GM18499 (cell line): ENCODE measurements around the gene BARX2.

Source experiments
- ATAC-seq: cut with Tn5 transposase; IDR thresholded peaks from one replicate; pipeline ENCODE4 v1.9.1; 2021; ENCODE audit warnings: moderate number of reproducible peaks; ENCODE audit not compliant: insufficient read depth, unreplicated experiment

Gene BARX2

GRCh38 chr11:129395883-129396282, 20.2 kb downstream of the BARX2 start:
- no peak for ATAC-seq

- ATAC-seq: no peak
Measured at GRCh38 chr11:129396454-129396853, 20.8 kb downstream of the BARX2 start.

DNA sequence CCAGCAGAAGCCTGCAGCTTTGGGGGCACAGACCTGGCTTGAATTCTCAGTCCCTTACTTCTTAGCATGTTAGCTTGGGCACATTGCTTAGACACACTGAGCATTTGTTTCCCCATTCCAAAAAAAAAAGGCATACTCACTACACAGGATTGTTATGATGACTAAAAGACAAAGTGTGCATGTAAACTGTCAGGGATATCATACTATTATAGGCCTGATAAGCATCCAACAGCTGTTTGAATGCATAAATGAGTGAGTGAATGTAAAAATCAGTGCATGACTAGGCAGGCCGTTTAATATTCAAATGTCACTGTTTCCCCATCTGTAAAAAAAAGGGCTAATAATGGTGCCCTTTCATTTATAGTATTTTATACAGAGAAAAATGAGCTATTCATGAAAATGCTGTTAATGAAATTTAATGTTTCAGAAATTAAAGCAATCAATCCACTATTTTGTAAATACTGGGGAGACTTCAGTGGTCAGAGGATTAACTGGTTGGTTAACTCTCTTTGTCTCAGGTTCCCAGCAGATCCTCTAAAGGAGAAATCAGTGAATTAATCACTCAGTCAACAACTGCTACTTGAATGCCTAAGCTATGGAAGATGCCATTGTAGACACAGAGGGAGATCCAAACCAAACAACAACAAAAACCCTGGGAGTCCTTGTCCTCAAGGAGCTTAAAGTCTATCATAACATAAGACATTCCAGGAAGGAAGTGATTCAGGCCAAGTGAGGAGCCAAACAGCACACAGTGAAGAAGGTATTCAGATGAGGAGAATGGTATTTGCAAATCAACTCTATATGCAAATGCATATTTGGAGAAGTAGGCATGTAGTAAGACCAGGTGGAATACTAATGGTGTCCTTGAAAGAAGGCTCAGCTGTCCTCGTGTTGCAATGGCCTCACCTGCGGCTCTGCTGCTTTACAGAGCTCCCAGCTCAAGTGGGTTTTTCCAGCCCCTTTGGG, 26.8 kb downstream of the BARX2 start:
- no peak for ATAC-seq

DNA sequence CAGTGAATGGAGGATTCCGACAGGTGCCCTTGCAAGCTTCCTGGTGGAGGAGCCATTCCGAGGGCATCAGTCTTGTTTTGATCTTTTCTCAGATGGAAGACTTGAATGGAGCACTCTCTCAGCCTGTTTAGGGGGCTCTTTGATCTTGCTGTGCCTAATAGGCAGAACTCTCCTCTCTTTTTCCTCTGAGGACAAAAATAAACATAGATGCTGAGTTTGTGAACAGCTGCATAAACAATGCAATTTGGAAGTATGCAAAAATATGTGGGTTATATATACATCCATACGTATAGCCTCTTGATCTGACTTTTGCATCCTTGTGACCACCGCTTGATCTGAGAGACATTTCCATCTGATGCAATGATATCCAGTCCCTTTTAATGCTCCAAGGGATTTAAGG, 29.1 kb downstream of the BARX2 start:
- no peak for ATAC-seq

DNA sequence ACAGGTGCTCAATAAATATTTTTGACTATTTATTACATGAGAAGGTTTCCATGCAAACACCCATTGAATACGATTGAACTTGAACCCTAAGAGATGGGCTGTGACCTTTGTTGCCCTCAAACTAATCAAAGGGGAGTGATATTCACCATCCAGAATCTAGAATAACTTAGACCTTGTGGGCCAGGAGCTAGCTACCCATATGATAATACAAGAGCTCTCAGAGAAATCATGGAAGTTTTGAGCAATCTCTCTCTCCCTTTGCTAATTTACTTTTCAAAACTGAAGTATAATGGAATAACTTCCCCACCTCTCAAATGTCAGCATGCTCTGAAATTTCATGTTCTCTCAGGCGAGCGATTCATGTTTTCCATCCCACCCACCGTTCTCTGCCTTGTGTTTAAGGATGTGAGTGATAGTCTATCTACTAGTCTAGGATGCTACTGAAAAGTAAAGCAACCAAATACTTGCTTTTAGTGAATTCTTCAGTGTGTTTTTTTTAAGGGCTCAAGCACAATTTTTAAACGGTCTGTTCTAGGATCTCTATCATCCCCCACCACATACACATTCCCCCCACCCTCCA, 33.3 kb downstream of the BARX2 start:
- ATAC-seq: no peak

DNA sequence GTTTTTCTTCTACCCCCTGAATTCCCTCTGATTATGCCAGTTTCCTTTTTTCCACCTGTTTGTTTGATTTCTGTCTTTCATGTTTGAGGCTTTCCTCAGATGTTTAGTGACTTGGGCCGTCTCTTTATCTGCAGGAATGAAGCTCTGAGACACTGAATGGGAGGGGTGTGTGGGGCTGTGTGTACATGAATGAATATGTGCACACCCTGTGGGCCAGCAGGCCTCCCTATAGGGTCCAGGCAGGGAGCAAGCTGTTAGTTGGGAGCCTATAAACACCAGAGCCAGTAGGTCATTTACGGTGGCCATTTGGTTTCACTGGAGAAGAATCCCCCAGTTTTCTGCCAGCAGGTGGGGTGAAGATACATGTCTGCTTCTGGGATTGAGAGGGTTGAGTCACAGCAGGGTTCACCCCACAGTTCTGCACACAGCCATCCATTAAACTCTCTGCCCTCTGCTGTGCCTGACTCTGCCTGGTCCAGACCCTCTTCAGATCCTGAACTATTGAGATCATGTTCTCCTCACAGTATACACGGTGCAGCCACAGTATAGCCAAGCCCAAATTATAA, 34.8 kb downstream of the BARX2 start:
- no peak for ATAC-seq

- no peak for ATAC-seq
Measured at GRCh38 chr11:129412494-129412893, 36.8 kb downstream of the BARX2 start.

DNA sequence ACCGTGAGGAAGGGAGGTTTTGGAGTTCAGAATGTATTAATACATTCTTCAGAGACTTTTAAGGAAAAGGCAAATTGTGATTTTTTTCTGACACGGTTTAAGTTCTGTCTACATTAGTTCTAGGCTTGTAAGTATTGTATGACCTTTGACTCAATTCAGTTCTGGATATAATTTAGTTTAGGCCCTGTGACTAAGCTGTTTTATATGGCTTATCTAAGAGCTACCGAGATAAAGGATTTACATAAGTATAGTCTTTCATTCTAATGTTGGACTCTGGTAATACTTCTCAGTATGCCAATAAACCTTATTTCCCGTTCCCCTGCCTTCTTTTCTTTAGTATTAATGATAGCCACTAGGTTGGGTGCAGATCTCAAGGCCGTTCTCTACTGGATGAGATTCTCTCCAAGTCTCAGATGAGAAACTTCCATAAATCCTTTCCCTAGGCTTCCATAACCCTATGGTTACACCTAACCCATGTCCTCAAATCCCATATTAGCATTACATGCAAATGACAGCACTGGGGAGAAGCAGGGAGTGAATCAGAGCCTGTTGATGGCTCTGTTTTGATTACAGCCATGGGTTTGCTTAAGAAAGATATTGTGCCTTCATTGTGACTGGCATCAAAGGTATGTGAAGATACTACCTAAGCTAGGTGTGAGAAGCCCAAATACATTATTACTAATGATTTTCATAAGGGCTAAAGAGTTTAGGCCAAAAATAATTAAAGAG, 38.7 kb downstream of the BARX2 start:
- no peak for ATAC-seq

GRCh38 chr11:129416080-129416820, 40.6 kb downstream of the BARX2 start:
- ATAC-seq: no peak

DNA sequence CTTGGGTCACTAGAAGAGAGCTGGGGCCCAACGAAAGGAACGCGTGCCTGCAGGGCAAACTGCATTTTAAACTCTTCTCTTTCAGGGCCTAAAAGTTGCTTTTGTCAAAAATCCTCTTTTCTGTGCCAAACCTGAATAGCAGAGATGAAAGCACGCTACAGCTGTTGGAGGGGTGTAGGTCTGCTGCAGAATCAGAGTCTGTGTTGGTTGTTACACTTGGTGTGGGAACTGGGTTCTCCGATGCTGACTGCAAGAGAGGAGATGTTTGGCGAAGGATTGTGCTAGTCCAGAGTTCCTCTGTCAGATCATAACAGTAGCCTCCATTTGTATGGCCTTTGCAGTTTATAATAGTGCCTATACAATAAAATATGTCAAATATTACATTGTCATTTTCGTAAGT, 41.8 kb downstream of the BARX2 start:
- ATAC-seq: peak; percentile 17

DNA sequence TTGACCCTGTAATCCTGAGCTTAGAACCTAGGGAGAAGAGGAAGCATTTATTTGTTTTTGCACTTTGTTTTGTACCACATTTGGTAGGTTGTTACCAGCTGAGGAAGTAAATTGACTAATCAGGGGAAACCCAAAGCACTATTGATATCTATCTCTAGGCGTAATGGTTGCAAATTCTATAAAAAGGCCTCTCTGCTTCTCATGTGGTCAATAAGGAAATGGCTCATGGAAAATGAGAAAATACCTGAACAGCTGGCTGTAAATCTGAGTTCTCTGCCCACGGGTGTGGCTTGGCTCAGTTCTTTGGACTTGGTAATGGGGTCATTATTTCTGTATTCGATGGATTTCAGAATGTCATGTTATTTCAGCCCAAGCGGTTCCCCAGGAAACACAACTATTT, 42.4 kb downstream of the BARX2 start:
- peak; percentile 88 for ATAC-seq

GRCh38 chr11:129419386-129419785, 43.7 kb downstream of the BARX2 start:
- ATAC-seq: no peak

DNA sequence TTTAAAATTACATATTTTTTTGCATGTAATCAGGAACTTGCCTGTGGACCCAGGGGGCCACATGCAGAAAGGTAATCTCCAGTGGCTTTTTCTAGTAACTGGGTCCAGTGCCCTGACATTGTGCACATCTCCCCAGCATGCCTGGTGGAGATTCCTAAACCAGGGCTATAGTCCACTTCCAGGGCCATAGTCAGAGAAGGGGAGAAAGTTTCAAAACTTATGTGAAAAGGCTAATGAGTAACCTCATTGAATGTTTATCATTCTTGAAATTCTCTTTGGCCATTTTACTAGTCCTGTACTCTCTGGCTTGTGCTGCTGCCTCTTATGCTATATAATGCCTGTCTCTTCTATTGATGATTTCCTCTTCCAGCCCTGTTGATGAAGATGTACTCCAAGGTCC, 47.8 kb downstream of the BARX2 start:
- ATAC-seq: no peak

DNA sequence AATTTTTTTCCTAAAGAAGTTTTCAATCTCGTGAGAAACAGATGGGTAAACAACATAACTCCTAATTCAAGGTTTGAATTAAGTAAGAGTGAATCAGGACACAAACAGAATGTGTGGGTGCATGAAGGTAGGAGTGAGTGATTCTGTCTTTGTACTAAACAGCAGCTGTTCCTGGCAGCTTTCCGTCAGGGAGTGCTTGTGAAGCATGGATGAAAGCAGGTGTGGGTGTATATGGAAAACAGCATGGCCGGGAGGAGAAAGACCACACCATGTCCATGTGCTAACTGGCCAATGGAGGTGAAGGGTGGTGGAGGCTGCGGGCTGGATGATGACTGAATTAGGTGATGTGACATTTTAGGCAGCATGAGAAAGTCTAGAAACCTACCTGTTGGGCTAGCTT, 49.6 kb downstream of the BARX2 start:
- ATAC-seq: no peak

DNA sequence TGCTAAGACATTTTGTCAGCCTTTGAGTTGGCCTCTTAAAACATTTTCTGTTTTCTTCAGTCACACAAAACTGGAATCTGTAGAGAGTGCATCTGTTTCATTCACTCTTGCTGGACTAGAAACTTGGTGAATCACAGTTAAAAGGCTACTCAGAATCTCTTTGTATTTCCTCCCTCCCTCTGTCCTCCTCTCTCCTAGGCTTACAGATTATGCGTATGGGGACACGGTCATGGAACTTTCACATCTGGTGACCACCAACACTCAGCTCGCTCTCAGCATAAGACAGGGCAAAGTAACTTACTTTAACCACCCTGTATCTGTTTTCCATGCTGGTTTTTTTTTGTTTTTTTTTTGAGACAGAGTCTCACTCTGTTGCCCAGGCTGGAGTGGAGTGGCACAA, 50.4 kb downstream of the BARX2 start:
- no peak for ATAC-seq

- ATAC-seq: no peak
Measured at GRCh38 chr11:129426776-129427175, 51.1 kb downstream of the BARX2 start.

- no peak for ATAC-seq
Measured at GRCh38 chr11:129427376-129427775, 51.7 kb downstream of the BARX2 start.

DNA sequence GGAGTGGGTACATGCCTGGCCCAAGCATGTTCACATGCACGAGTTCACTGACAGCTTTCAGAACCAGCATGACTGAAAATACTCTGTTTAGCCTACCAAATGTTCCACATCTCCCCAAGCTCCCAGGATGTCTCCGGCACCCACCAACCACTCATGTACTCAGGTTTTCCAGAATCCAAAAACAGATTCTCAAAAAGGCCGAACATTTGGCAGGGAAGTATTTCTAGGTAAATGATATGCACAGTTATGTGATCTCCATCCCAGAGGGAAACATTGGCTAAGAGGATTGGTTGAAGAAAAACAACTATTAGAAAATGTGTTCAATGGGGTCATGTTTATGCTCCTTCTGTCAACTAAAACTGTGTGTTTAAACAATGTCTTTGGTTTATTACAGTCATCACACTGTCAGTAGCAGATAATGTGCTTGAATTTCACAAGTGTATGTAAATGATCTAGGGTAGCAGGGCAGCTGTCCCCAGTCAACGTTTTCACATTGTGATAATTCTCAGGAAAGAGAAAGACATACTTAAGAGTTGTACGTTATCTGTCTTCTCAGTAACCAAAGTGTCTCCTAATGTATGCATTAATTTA, 52.3 kb downstream of the BARX2 start:
- ATAC-seq: no peak

DNA sequence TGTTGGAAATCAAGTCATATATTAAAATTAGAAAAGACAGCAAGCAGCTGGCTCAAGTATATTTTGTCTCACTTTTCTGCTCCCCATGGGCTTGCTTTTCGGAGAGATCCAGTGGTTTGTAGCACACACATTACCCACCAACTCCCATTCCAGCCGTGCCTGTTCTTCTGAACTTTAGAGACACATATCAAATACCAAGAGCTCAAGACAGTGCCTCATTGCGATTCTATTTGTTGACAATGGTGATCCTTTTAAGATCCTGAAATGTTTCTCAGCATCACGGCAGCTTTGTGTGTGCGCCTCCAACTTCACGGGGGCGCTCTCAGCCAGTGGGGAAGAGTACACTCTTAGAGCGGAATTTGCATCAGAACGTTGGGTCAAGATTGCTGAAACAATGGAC, 52.9 kb downstream of the BARX2 start:
- ATAC-seq: no peak
